H7 (cell line): ENCODE measurements around the gene CHMP6. TPM values are rescaled to one million over a fixed set of nuclear protein-coding genes. Genes with fewer than 3 reads are reported as not detected.

Experiments used
- DNase-seq: peaks from one replicate; pipeline ENCODE4 v3.0.0; 2012
- H3K27me3 ChIP-seq: 2 replicates; pipeline ENCODE4 v1.6.0; 2011; ENCODE audit warnings: mild to moderate bottlenecking, low read length; ENCODE audit not compliant: control insufficient read depth, insufficient read depth
- H3K36me3 ChIP-seq: replicated peaks from 2 replicates; pipeline ENCODE4 v1.5.1; 2011; ENCODE audit warnings: low read length; ENCODE audit not compliant: control insufficient read depth, insufficient read depth
- H3K4me3 ChIP-seq: 2 replicates; pipeline ENCODE4 v1.5.1; 2011; ENCODE audit warnings: low read depth, mild to moderate bottlenecking, control low read depth, low read length, moderate library complexity; ENCODE audit not compliant: insufficient read depth
- total RNA-seq: library from RNA; depleted of rRNA; stranded (reverse); fragments of >200 nt; shearing (Covaris generic); gene quantifications from 2 replicates; pipeline ENCODE4 v1.2.3, GENCODE V29; 2014; rRNA removed

CHMP6 gene
- total RNA-seq = 13.0 and 15.0 TPM in 2 replicates

- Histone ChIP-seq H3K36me3 (peaks cover 2% of the 10 kb centered on the region), H3K27me3 (peaks cover 2% of the 10 kb centered on the region; the same call in 1 of the 2 replicates), H3K4me3 (peak within 1 kb of the TSS; percentile 58)
- DNase-seq = peak; percentile 98
Observed at GRCh38 chr17:80991645-80992076, at the start of gene CHMP6. CHMP6 (plus strand) TSS chr17:80991841; CDS start chr17:80991919, 78 bp downstream.

- H3K36me3 ChIP-seq = no peaks in the 10 kb centered on the region; the same call in none of the 2 replicates
- no peak for DNase-seq
- H3K4me3 ChIP-seq = no peak overlapping the region
- H3K27me3 ChIP-seq = no peaks in the 10 kb centered on the region
Observed at GRCh38 chr17:80942423-80943345, 49.0 kb upstream of the CHMP6 start.

- no peak for DNase-seq
Observed at GRCh38 chr17:80943346-80944145, 48.1 kb upstream of the CHMP6 start.

GRCh38 chr17:80944326-80944725 lies 47.3 kb upstream of the CHMP6 start:
- no peaks in the 10 kb centered on the region; the same call in 1 of the 2 replicates for H3K36me3 ChIP-seq
- DNase-seq = no peak
- no peak overlapping the region for H3K4me3 ChIP-seq
- no peaks in the 10 kb centered on the region for H3K27me3 ChIP-seq

More at GRCh38 chr17:80943346-80944145, 48.1 kb upstream of the CHMP6 start:
- H3K27me3 ChIP-seq = no peaks in the 10 kb centered on the region
- H3K36me3 ChIP-seq = no peaks in the 10 kb centered on the region; the same call in none of the 2 replicates
- H3K4me3 ChIP-seq = no peak overlapping the region

GRCh38 chr17:80945736-80946135 lies 45.9 kb upstream of the CHMP6 start:
- no peak overlapping the region for H3K4me3 ChIP-seq
- DNase-seq = no peak
- H3K27me3 ChIP-seq = no peaks in the 10 kb centered on the region
- no peaks in the 10 kb centered on the region; the same call in none of the 2 replicates for H3K36me3 ChIP-seq

- no peaks in the 10 kb centered on the region; the same call in none of the 2 replicates for H3K36me3 ChIP-seq
- H3K4me3 ChIP-seq = no peak overlapping the region
- no peak for DNase-seq
- no peaks in the 10 kb centered on the region for H3K27me3 ChIP-seq
Observed at GRCh38 chr17:80946449-80946848, 45.2 kb upstream of the CHMP6 start.

GRCh38 chr17:80947200-80947940 lies 44.3 kb upstream of the CHMP6 start:
- Histone ChIP-seq H3K4me3 (no peak overlapping the region), H3K27me3 (no peaks in the 10 kb centered on the region), H3K36me3 (no peaks in the 10 kb centered on the region; the same call in none of the 2 replicates)
- no peak for DNase-seq

GRCh38 chr17:80948019-80948975 lies 43.3 kb upstream of the CHMP6 start:
- Histone ChIP-seq H3K36me3 (no peaks in the 10 kb centered on the region; the same call in 1 of the 2 replicates), H3K27me3 (no peaks in the 10 kb centered on the region), H3K4me3 (no peak overlapping the region)
- no peak for DNase-seq

- Histone ChIP-seq H3K27me3 (no peaks in the 10 kb centered on the region), H3K36me3 (no peaks in the 10 kb centered on the region; the same call in 1 of the 2 replicates), H3K4me3 (no peak overlapping the region)
- DNase-seq = peak; percentile 39
Observed at GRCh38 chr17:80948976-80949450, 42.6 kb upstream of the CHMP6 start.

- Histone ChIP-seq H3K27me3 (no peaks in the 10 kb centered on the region), H3K4me3 (no peak overlapping the region), H3K36me3 (no peaks in the 10 kb centered on the region; the same call in 1 of the 2 replicates)
- peak; percentile 84 for DNase-seq
Observed at GRCh38 chr17:80949451-80950421, 41.9 kb upstream of the CHMP6 start.

- DNase-seq = no peak
- H3K36me3 ChIP-seq = no peaks in the 10 kb centered on the region; the same call in 1 of the 2 replicates
- no peak overlapping the region for H3K4me3 ChIP-seq
- H3K27me3 ChIP-seq = no peaks in the 10 kb centered on the region
Observed at GRCh38 chr17:80950466-80951120, 41.0 kb upstream of the CHMP6 start.
